Nephron progenitor cell (in vitro differentiated cells): Measurements from ENCODE around the gene TRIM8.
A peak's percentile ranks its signal among the peaks of the same experiment; 100 is the strongest.

Experiments
- DNase-seq: peaks from one replicate; pipeline ENCODE4 v3.0.0; 2021
- H3K27ac Mint-ChIP-seq: 2 replicates; pipeline ENCODE4 v1.8.0; 2021; ENCODE audit warnings: mild to moderate bottlenecking, moderate library complexity, mixed read lengths
- H3K27me3 Mint-ChIP-seq: 2 replicates; pipeline ENCODE4 v1.8.0; 2021; ENCODE audit warnings: mild to moderate bottlenecking, low read depth, mixed read lengths; ENCODE audit not compliant: poor library complexity
- H3K36me3 Mint-ChIP-seq: 2 replicates; pipeline ENCODE4 v1.8.0; 2021; ENCODE audit warnings: low read depth, mixed read lengths
- H3K4me1 Mint-ChIP-seq: 2 replicates; pipeline ENCODE4 v1.8.0; 2021; ENCODE audit warnings: mixed read lengths
- H3K4me3 Mint-ChIP-seq: 2 replicates; pipeline ENCODE4 v1.8.0; 2021; ENCODE audit warnings: mild to moderate bottlenecking, moderate library complexity, mixed read lengths
- H3K9me3 Mint-ChIP-seq: 2 replicates; pipeline ENCODE4 v1.8.0; 2021; ENCODE audit warnings: mild to moderate bottlenecking, moderate library complexity, mixed read lengths
- CTCF ChIP-seq: fragments of 200-600 bp; sonication (generic); IDR thresholded peaks from 2 replicates; pipeline ENCODE4 v1.5.0; 2021; ENCODE audit warnings: antibody characterized with exemption

Gene TRIM8

GRCh38 chr10:102631525-102632393, 12.5 kb upstream of the TRIM8 start:
- Mint-ChIP-seq H3K4me1 (peaks cover 77% of the 10 kb centered on the region), H3K9me3 (no peaks in the 10 kb centered on the region), H3K36me3 (peaks cover 7% of the 10 kb centered on the region), H3K27me3 (peaks cover 1% of the 10 kb centered on the region), H3K27ac (peak overlapping the region; percentile 91), H3K4me3 (peak overlapping the region; percentile 54)
- no peak for DNase-seq
- TF ChIP-seq CTCF: no peak

GRCh38 chr10:102632394-102633111, 11.7 kb upstream of the TRIM8 start:
- peaks cover 4% of the 10 kb centered on the region for H3K27me3 Mint-ChIP-seq
- no peak for DNase-seq
- peaks cover 70% of the 10 kb centered on the region for H3K4me1 Mint-ChIP-seq
- no peaks in the 10 kb centered on the region for H3K9me3 Mint-ChIP-seq
- peak overlapping the region; percentile 23 for H3K4me3 Mint-ChIP-seq
- H3K36me3 Mint-ChIP-seq: peaks cover 7% of the 10 kb centered on the region
- peak overlapping the region; percentile 98 for H3K27ac Mint-ChIP-seq
- TF ChIP-seq CTCF: no peak

GRCh38 chr10:102633287-102633686, 11.0 kb upstream of the TRIM8 start:
- Mint-ChIP-seq H3K4me1 (peaks cover 62% of the 10 kb centered on the region), H3K4me3 (peak overlapping the region; percentile 33), H3K36me3 (peaks cover 7% of the 10 kb centered on the region), H3K27ac (peak overlapping the region; percentile 98), H3K27me3 (peaks cover 4% of the 10 kb centered on the region), H3K9me3 (no peaks in the 10 kb centered on the region)
- DNase-seq: no peak
- TF ChIP-seq CTCF: no peak

- peak overlapping the region; percentile 98 for H3K27ac Mint-ChIP-seq
- no peak for DNase-seq
- TF ChIP-seq CTCF: no peak
- H3K4me3 Mint-ChIP-seq: no peak overlapping the region
- no peaks in the 10 kb centered on the region for H3K9me3 Mint-ChIP-seq
- peaks cover 57% of the 10 kb centered on the region for H3K4me1 Mint-ChIP-seq
- peaks cover 7% of the 10 kb centered on the region for H3K36me3 Mint-ChIP-seq
- H3K27me3 Mint-ChIP-seq: peaks cover 4% of the 10 kb centered on the region
Measured at GRCh38 chr10:102633848-102634247, 10.4 kb upstream of the TRIM8 start.

- no peaks in the 10 kb centered on the region for H3K9me3 Mint-ChIP-seq
- no peak for TF ChIP-seq CTCF
- DNase-seq: no peak
- peaks cover 51% of the 10 kb centered on the region for H3K4me1 Mint-ChIP-seq
- H3K27ac Mint-ChIP-seq: peak overlapping the region; percentile 51
- H3K27me3 Mint-ChIP-seq: peaks cover 4% of the 10 kb centered on the region
- H3K36me3 Mint-ChIP-seq: peaks cover 7% of the 10 kb centered on the region
- H3K4me3 Mint-ChIP-seq: no peak overlapping the region
Measured at GRCh38 chr10:102634686-102635085, 9.6 kb upstream of the TRIM8 start.
